ENCODE results near the gene MEIS2.

DNA sequence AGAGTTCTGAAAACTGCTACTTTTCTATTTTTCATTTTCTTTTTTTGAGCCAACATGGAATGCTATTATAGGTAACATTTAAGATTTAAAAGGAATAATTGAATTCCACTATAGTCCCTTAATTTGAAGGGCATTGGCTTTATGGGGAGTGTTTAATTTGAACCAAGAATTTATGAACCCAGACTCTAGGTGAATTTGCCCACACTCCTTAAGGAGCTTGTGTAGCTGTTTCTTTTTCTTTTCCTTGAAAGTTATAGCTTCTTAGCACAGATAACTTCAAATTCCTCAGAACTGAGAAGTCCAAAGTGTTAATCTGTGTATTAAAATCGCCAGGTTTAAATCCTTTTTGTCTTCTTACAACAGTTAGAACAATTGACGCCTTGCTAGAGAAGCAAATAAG lies 4.7 kb upstream of the MEIS2 start:
- TF ChIP-seq CTCF (IDR thresholded peaks at IDR 0.05) (no peak), POLR2A (IDR thresholded peaks at IDR 0.05) (no peak), POLR2AphosphoS5 (IDR thresholded peaks at IDR 0.05) (no peak)
